ENCODE results near the gene WBP1. TPM values are rescaled to one million over a fixed set of nuclear protein-coding genes. Genes with fewer than 3 reads are reported as not detected.
"Not testable (repeated sequence)": the region's sequence is repeated elsewhere in the genome, so short reads cannot be mapped to it uniquely, and the experiment has no call there.

The WBP1 gene
- total RNA-seq, 2 experiments from 2014 or later = 52.5 to 52.6 TPM

- Mint-ChIP-seq H3K36me3 (ENCODE audit: low read depth) (peaks cover 23% of the 10 kb centered on the region), H3K27ac (no peak overlapping the region), H3K4me3 (no peak overlapping the region), H3K27me3 (no peaks in the 10 kb centered on the region), H3K9me3 (no peaks in the 10 kb centered on the region), H3K4me1 (peaks cover 52% of the 10 kb centered on the region)
- no peak for DNase-seq
- POLR2A ChIA-PET = no interaction called here
- CTCF ChIA-PET = interaction anchor here (1.0 to 9.8 kb wide), 6 partner anchors 8 to 34 kb away, joined by 3 to 66 read pairs (median 4); partner anchors contain the start of genes CCDC142, MRPL53 and TTC31
These were observed 3.2 kb downstream of the WBP1 start for GRCh38 chr2:74461187-74462053.

- Mint-ChIP-seq H3K27ac (no peak overlapping the region), H3K36me3 (ENCODE audit: low read depth) (peaks cover 16% of the 10 kb centered on the region), H3K4me1 (peaks cover 44% of the 10 kb centered on the region), H3K27me3 (no peaks in the 10 kb centered on the region), H3K9me3 (no peaks in the 10 kb centered on the region), H3K4me3 (no peak overlapping the region)
- CTCF ChIA-PET = interaction anchor here (1.0 to 9.8 kb wide), 4 partner anchors 7 to 20 kb away, joined by 4 to 66 read pairs (median 5); partner anchors contain the start of genes CCDC142, MRPL53 and TTC31
- no peak for DNase-seq
- POLR2A ChIA-PET = no interaction called here
These were observed 4.0 kb downstream of the WBP1 start for GRCh38 chr2:74462054-74462785.

- DNase-seq = no peak
- Mint-ChIP-seq H3K36me3 (ENCODE audit: low read depth) (peaks cover 15% of the 10 kb centered on the region), H3K27ac (peak overlapping the region; percentile 28), H3K4me3 (no peak overlapping the region), H3K27me3 (no peaks in the 10 kb centered on the region), H3K9me3 (no peaks in the 10 kb centered on the region), H3K4me1 (peaks cover 43% of the 10 kb centered on the region)
- POLR2A ChIA-PET = no interaction called here
- CTCF ChIA-PET = interaction anchor here (9.8 kb wide), 1 partner anchor 20 kb away, joined by 66 read pairs; the partner anchor contains the start of genes CCDC142 and TTC31
These were observed 4.5 kb downstream of the WBP1 start for GRCh38 chr2:74462786-74463105.

- peaks cover 15% of the 10 kb centered on the region for H3K36me3 Mint-ChIP-seq (ENCODE audit: low read depth)
- peak overlapping the region; percentile 80 for H3K27ac Mint-ChIP-seq
- ChIA-PET POLR2A (no interaction called here), CTCF (interaction anchor here (1.0 to 1.1 kb wide), 3 partner anchors 11 to 18 kb away, joined by 3 to 4 read pairs (median 4); partner anchors contain the start of genes CCDC142 and TTC31)
- H3K9me3 Mint-ChIP-seq = no peaks in the 10 kb centered on the region
- DNase-seq = no peak
- H3K4me3 Mint-ChIP-seq = peak overlapping the region; percentile 98
- no peaks in the 10 kb centered on the region for H3K27me3 Mint-ChIP-seq
- H3K4me1 Mint-ChIP-seq = peaks cover 35% of the 10 kb centered on the region
These were observed 6.2 kb downstream of the WBP1 start for GRCh38 chr2:74464406-74464805.

GRCh38 chr2:74470742-74471141 is 12.5 kb downstream of the WBP1 start:
- ChIA-PET POLR2A (interaction anchor here (0.8 kb wide), 1 partner anchor 16 kb away, joined by 3 read pairs; the partner anchor contains the start of gene INO80B), CTCF (interaction anchor here (0.8 to 2.8 kb wide), 3 partner anchors 10 to 14 kb away, joined by 3 to 19 read pairs (median 3); partner anchors contain the start of genes CCDC142 and TTC31)
- H3K27ac Mint-ChIP-seq = peak overlapping the region; percentile 80
- H3K4me1 Mint-ChIP-seq = peaks cover 36% of the 10 kb centered on the region
- H3K4me3 Mint-ChIP-seq = peak overlapping the region; percentile 68
- not testable (repeated sequence) for DNase-seq, H3K27me3 Mint-ChIP-seq, H3K9me3 Mint-ChIP-seq
- H3K36me3 Mint-ChIP-seq (ENCODE audit: low read depth) = peaks cover 24% of the 10 kb centered on the region

- DNase-seq = no peak
- Mint-ChIP-seq H3K27ac (peak overlapping the region; percentile 98), H3K4me1 (peaks cover 32% of the 10 kb centered on the region), H3K36me3 (ENCODE audit: low read depth) (peaks cover 24% of the 10 kb centered on the region), H3K9me3 (no peaks in the 10 kb centered on the region), H3K4me3 (peak overlapping the region; percentile 91), H3K27me3 (no peaks in the 10 kb centered on the region)
- ChIA-PET CTCF (interaction anchor here (0.8 to 2.8 kb wide), 3 partner anchors 11 to 15 kb away, joined by 3 to 19 read pairs (median 3); partner anchors contain the start of genes CCDC142 and TTC31), POLR2A (interaction anchor here (0.8 to 1.5 kb wide), 2 partner anchors 13 to 17 kb away, joined by 3 to 6 read pairs; partner anchors contain the start of genes INO80B and WBP1)
These were observed 13.3 kb downstream of the WBP1 start for GRCh38 chr2:74471332-74472065.

GRCh38 chr2:74472086-74472944 is 14.1 kb downstream of the WBP1 start, which contains the start of gene MRPL53:
MRPL53 (minus strand) TSS chr2:74472680; CDS start chr2:74472660, 20 bp downstream.
- ChIA-PET POLR2A (interaction anchor here (0.9 to 1.5 kb wide), 3 partner anchors 10 to 17 kb away, joined by 3 to 6 read pairs (median 5); partner anchors contain the start of genes INO80B and WBP1), CTCF (interaction anchor here (0.7 to 2.8 kb wide), 12 partner anchors 10 to 272 kb away, joined by 3 to 19 read pairs (median 4); partner anchors contain the start of genes CCDC142, TTC31 and WBP1)
- H3K27me3 Mint-ChIP-seq = no peaks in the 10 kb centered on the region
- peaks cover 25% of the 10 kb centered on the region for H3K36me3 Mint-ChIP-seq (ENCODE audit: low read depth)
- H3K4me3 Mint-ChIP-seq = peak within 1 kb of the TSS; percentile 91
- no peaks in the 10 kb centered on the region for H3K9me3 Mint-ChIP-seq
- peaks cover 34% of the 10 kb centered on the region for H3K4me1 Mint-ChIP-seq
- H3K27ac Mint-ChIP-seq = peak within 1 kb of the TSS; percentile 98
- peak; percentile 97 for DNase-seq

- Mint-ChIP-seq H3K27ac (peak overlapping the region; percentile 98), H3K36me3 (ENCODE audit: low read depth) (peaks cover 29% of the 10 kb centered on the region), H3K4me3 (peak overlapping the region; percentile 91), H3K4me1 (peaks cover 39% of the 10 kb centered on the region), H3K27me3 (no peaks in the 10 kb centered on the region), H3K9me3 (no peaks in the 10 kb centered on the region)
- ChIA-PET POLR2A (interaction anchor here (0.9 to 1.5 kb wide), 3 partner anchors 9 to 18 kb away, joined by 3 to 6 read pairs (median 5); partner anchors contain the start of genes INO80B and WBP1), CTCF (interaction anchor here (0.7 to 2.8 kb wide), 10 partner anchors 9 to 116 kb away, joined by 3 to 19 read pairs (median 4); partner anchors contain the start of genes CCDC142, TTC31 and WBP1)
- no peak for DNase-seq
These were observed 14.7 kb downstream of the WBP1 start for GRCh38 chr2:74472945-74473258.

GRCh38 chr2:74474481-74474880 is 16.2 kb downstream of the WBP1 start:
- no peaks in the 10 kb centered on the region for H3K27me3 Mint-ChIP-seq
- H3K4me1 Mint-ChIP-seq = peaks cover 43% of the 10 kb centered on the region
- no peaks in the 10 kb centered on the region for H3K9me3 Mint-ChIP-seq
- no peak for DNase-seq
- CTCF ChIA-PET = interaction anchor here (0.8 to 1.5 kb wide), 2 partner anchors 9 to 13 kb away, joined by 4 to 5 read pairs; partner anchors contain the start of genes CCDC142 and TTC31
- H3K36me3 Mint-ChIP-seq (ENCODE audit: low read depth) = peaks cover 33% of the 10 kb centered on the region
- no peak overlapping the region for H3K4me3 Mint-ChIP-seq
- POLR2A ChIA-PET = interaction anchor here (0.6 kb wide), 1 partner anchor 174 kb away, joined by 4 read pairs; no protein-coding TSS in a partner anchor
- no peak overlapping the region for H3K27ac Mint-ChIP-seq

GRCh38 chr2:74474899-74475298 is 16.7 kb downstream of the WBP1 start:
- H3K9me3 Mint-ChIP-seq = no peaks in the 10 kb centered on the region

GRCh38 chr2:74481431-74481830 is 23.2 kb downstream of the WBP1 start:
- Mint-ChIP-seq H3K9me3 (no peaks in the 10 kb centered on the region), H3K27me3 (no peaks in the 10 kb centered on the region), H3K4me3 (peak overlapping the region; percentile 99), H3K36me3 (ENCODE audit: low read depth) (peaks cover 33% of the 10 kb centered on the region), H3K27ac (no peak overlapping the region), H3K4me1 (peaks cover 47% of the 10 kb centered on the region)
- DNase-seq = no peak
- ChIA-PET POLR2A (no interaction called here), CTCF (interaction anchor here (0.9 to 6.0 kb wide), 16 partner anchors 9 to 653 kb away, joined by 3 to 66 read pairs (median 11); partner anchors contain the start of genes C2orf81, INO80B, LBX2 and MOGS)

More at GRCh38 chr2:74474899-74475298, 16.7 kb downstream of the WBP1 start:
- no peak for DNase-seq
- no peak overlapping the region for H3K27ac Mint-ChIP-seq
- H3K4me3 Mint-ChIP-seq = no peak overlapping the region
- ChIA-PET CTCF (interaction anchor here (0.9 to 1.6 kb wide), 4 partner anchors 8 to 113 kb away, joined by 3 to 8 read pairs (median 5); no protein-coding TSS in a partner anchor), POLR2A (interaction anchor here (0.6 to 1.2 kb wide), 2 partner anchors 17 to 174 kb away, joined by 4 to 5 read pairs; partner anchors contain the start of gene WBP1)
- no peaks in the 10 kb centered on the region for H3K27me3 Mint-ChIP-seq
- peaks cover 45% of the 10 kb centered on the region for H3K4me1 Mint-ChIP-seq
- H3K36me3 Mint-ChIP-seq (ENCODE audit: low read depth) = peaks cover 37% of the 10 kb centered on the region
